OCI-M1 (cell line): ENCODE results near the gene FGFBP2.

Experiments used
- DNase-seq: peaks from one replicate; lab custom pipeline; 2025; lab: John Stamatoyannopoulos, UW

The FGFBP2 gene

GRCh38 chr4:15968551-15969300, 5.8 kb upstream of the FGFBP2 start:
- DNase-seq, result no peak

GRCh38 chr4:15965325-15965724, 2.4 kb upstream of the FGFBP2 start:
- DNase-seq, result no peak

GRCh38 chr4:15964159-15964558, 1.2 kb upstream of the FGFBP2 start:
- DNase-seq, result no peak

- DNase-seq, result no peak
Measured at GRCh38 chr4:15963576-15963975, 601 bp upstream of the FGFBP2 start.

GRCh38 chr4:15961781-15962510, 1.0 kb downstream of the FGFBP2 start:
- DNase-seq, result no peak

GRCh38 chr4:15958562-15958961, 4.4 kb downstream of the FGFBP2 start:
- DNase-seq, result no peak

GRCh38 chr4:15956179-15956850, 6.7 kb downstream of the FGFBP2 start:
- DNase-seq, result peak; percentile 78

- DNase-seq, result no peak
Measured at GRCh38 chr4:15955670-15956069, 7.3 kb downstream of the FGFBP2 start.

GRCh38 chr4:15953625-15954024, 9.3 kb downstream of the FGFBP2 start:
- DNase-seq, result no peak

GRCh38 chr4:15951781-15952180, 11.2 kb downstream of the FGFBP2 start:
- no peak for DNase-seq

- no peak for DNase-seq
Measured at GRCh38 chr4:15948826-15949225, 14.1 kb downstream of the FGFBP2 start.

GRCh38 chr4:15947684-15948083, 15.3 kb downstream of the FGFBP2 start:
- DNase-seq, result no peak

- DNase-seq, result no peak
Measured at GRCh38 chr4:15945516-15945915, 17.5 kb downstream of the FGFBP2 start.

GRCh38 chr4:15944895-15945294, 18.1 kb downstream of the FGFBP2 start:
- no peak for DNase-seq

- no peak for DNase-seq
Measured at GRCh38 chr4:15942283-15942682, 20.7 kb downstream of the FGFBP2 start.

GRCh38 chr4:15938640-15939039, 24.3 kb downstream of the FGFBP2 start, which contains the start of gene FGFBP1:
TSS of gene FGFBP1 (minus strand) at chr4:15938740. CDS start at chr4:15936632, 2,108 bp downstream.
- no peak for DNase-seq

- DNase-seq, result no peak
Measured at GRCh38 chr4:15938182-15938581, 24.8 kb downstream of the FGFBP2 start.

GRCh38 chr4:15936495-15936894, 26.5 kb downstream of the FGFBP2 start:
- no peak for DNase-seq

- DNase-seq, result no peak
Measured at GRCh38 chr4:15935504-15936402, 27.2 kb downstream of the FGFBP2 start.

- no peak for DNase-seq
Measured at GRCh38 chr4:15934259-15934658, 28.7 kb downstream of the FGFBP2 start.

GRCh38 chr4:15931451-15932210, 31.3 kb downstream of the FGFBP2 start:
- no peak for DNase-seq
